Activated CD8-positive, alpha-beta memory T cell treated with anti-CD3 and anti-CD28 coated beads for 4 hours (primary cell): ENCODE measurements around the gene ST6GAL1.
A peak's percentile ranks its signal among the peaks of the same experiment; 100 is the strongest.
"Not testable (repeated sequence)": the region's sequence is repeated elsewhere in the genome, so short reads cannot be mapped to it uniquely, and the experiment has no call there.

Experiments used
- DNase-seq, 2 donors: peaks; one replicate each; pipeline ENCODE4 v3.0.0-alpha.2; 2020; ENCODE audit warnings: low read depth in 2 of 2

The ST6GAL1 gene

GRCh38 chr3:187046033-187046432, 115.7 kb downstream of the ST6GAL1 start:
- no peak for DNase-seq

- DNase-seq: no peak
Observed at GRCh38 chr3:187049462-187050101, 119.3 kb downstream of the ST6GAL1 start.

GRCh38 chr3:187051066-187051465, 120.7 kb downstream of the ST6GAL1 start:
- DNase-seq: no peak

GRCh38 chr3:187051724-187052366, 121.5 kb downstream of the ST6GAL1 start:
- DNase-seq: no peak

- not testable (repeated sequence) for DNase-seq
Observed at GRCh38 chr3:187052427-187052826, 122.1 kb downstream of the ST6GAL1 start.

DNA sequence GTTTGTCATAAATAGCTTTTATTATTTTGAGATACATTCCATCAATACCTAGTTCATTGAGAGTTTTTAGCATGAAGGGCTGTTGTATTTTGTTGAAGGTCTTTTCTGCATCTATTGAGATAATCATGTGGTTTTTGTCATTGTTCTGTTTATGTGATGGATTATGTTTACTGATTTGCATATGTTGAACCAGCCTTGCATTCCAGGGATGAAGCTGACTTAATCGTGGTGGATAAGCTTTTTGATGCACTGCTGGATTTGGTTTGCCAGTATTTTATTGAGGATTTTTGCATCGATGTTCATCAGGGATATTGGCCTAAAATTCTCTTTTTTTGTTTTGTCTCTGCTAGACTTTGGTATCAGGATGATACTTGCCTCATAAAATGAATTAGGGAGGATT, 124.1 kb downstream of the ST6GAL1 start:
- DNase-seq: not testable (repeated sequence)

- DNase-seq: not testable (repeated sequence)
Observed at GRCh38 chr3:187057803-187058202, 127.5 kb downstream of the ST6GAL1 start.

- no peak for DNase-seq
Observed at GRCh38 chr3:187061748-187062147, 131.4 kb downstream of the ST6GAL1 start.

- DNase-seq: no peak
Observed at GRCh38 chr3:187062526-187063177, 132.3 kb downstream of the ST6GAL1 start.

- DNase-seq: no peak
Observed at GRCh38 chr3:187063286-187064121, 133.2 kb downstream of the ST6GAL1 start.

GRCh38 chr3:187064210-187065115, 134.1 kb downstream of the ST6GAL1 start:
- no peak for DNase-seq

DNA sequence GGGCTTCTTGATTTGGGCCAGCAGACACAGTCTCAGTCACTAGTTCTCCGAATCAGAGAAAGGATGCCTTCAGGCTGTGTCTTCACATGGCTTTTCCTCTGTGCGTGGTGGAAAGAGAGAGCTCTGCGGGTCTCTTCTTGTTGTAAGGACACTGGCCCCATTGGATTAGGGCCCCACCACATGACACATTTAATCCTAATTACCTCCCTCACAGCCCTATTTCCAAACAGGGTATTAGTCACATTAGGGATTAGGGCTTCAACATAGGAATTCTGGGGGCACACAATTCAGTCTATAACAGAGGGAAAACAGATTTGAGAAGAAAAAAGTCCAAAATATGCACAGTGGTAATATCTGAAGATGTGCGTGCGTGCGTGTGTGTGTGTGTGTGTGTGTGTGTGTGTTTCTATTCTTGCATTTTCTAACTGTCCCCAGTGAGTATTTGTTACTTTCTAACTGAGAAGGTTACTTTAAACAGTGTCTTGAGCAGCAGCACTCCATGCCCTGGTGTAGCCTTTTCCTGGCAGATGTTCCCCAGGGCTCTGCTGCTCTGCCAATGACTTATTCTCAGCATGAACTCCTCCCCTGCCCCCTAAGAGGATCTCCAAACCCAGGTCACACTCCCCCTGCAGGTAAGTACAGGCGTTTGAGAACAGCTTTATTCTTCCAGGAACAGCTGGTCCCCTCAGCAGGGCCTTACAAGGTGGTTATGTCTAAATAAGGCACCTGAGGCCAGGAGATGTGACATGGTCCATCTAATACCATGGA, 136.1 kb downstream of the ST6GAL1 start:
- peak in 1 of 2 donors; percentile 30 for DNase-seq

GRCh38 chr3:187068787-187069186, 138.5 kb downstream of the ST6GAL1 start:
- no peak for DNase-seq

DNA sequence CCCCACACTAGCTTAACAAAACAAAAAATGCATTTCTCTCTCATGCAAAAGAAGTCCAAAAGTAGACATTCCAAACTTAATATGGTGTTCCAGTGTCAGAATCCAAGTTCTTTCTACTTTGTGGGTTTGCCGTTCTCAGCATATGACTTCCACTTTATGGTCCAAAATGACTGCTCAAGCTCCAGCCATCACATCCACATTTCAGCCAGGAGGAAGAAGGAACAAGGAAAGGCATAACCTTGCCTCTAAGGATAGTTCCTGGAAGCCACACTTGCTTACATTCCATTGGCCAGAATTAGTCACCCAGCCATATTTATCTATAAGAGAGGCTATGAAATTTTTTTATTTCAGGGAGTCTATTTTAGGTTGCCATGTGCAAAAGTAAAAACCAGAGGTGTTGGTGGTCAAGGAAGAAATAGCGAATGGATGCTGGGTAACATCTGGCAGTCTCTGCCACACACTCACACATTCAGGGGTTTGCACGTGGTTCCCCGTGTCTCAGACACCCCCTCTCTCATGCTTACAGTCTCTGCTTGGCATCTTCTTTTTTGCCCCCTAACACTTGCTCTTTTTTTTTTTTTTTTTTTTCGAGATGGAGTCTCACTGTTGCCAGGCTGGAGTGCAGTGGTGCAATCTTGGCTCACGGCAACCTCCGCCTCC, 139.7 kb downstream of the ST6GAL1 start:
- DNase-seq: no peak

DNA sequence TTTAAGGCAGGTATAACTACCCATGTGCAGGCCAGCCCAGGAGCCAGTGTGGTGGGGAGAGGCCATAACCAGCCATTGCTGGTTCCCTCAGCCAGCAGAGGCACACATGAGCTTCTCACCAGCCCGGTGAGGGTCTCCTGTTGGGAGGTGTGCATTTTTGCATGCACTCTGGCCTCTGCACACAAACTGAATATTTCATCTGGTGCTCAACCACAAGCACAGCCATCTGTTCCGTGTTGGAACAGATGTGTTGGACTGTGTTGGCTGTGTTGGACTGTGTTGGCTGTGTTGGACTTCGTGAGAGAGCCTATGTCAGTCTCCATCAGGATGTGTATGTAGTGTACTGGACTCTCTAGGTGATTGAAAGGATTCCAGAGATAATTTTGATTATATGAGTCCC, 141.8 kb downstream of the ST6GAL1 start:
- DNase-seq: no peak

DNA sequence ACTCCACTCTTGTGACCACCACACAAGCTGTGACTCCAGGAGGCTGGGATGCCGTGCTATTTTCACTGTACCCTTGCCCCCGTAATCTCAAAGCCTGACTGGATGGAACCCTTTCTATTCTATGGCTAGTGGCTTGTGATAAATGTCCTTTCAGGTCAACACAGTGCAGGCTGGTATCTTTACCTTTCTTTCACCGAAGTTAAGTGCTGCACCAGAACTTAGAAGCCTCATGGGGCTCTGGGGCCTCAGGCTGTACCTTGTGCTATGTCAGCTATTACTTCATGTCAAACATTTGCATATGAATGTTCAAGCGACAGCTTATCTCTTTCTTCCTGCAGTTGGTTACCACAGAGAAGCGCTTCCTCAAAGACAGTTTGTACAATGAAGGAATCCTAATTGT, 142.2 kb downstream of the ST6GAL1 start:
- no peak for DNase-seq

GRCh38 chr3:187073581-187074098, 143.3 kb downstream of the ST6GAL1 start:
- DNase-seq: no peak

GRCh38 chr3:187074846-187075245, 144.5 kb downstream of the ST6GAL1 start:
- DNase-seq: no peak

- DNase-seq: no peak
Observed at GRCh38 chr3:187076297-187076696, 146.0 kb downstream of the ST6GAL1 start.

DNA sequence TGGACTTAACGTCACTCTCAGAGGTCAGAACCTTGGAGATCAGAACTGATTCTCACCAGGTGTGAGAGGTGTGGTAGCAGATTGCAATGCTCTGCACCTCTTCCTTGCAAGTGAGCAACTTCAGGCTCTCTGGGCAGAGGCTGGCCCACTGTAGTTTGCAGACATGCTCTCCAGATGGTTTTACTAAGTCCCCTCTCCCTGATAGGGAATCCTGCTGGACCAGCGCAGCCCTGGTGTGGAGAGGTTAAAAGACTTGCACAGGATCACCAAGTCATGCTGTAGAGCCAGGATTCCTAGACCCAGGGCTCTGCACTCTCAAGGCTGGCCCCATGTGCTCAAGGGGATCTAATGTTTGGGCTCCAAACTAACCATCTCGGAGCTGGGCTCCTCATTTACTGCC, 146.8 kb downstream of the ST6GAL1 start:
- no peak for DNase-seq
